ENCODE measurements around the gene COL20A1.

GRCh38 chr20:63350597-63351325 is 57.8 kb downstream of the COL20A1 start:
- no peak for TF ChIP-seq CTCF (IDR thresholded peaks at IDR 0.05)
- no peak for TF ChIP-seq ZFX (IDR thresholded peaks at IDR 0.05; ENCODE audit: borderline replicate concordance)

All from 22Rv1 (cell line).